Natural killer cell (primary cell): ENCODE results near the gene SLC38A2. TPM values are rescaled to one million over a fixed set of nuclear protein-coding genes. Genes with fewer than 3 reads are reported as not detected.

Experiments used
- ATAC-seq, 3 donors: fragments of 150-1000 bp in 2 of 3; fragments of 200-7000 bp in 1 of 3; cut with Tn5 transposase; 1 replicate in 1 of 3; 2 replicates in 2 of 3; pipeline ENCODE4 v1.10.0; 2021; ENCODE audit warnings: mild to moderate bottlenecking in 2 of 3, moderate library complexity in 2 of 3
- DNase-seq, 2 donors: peaks; one replicate each; pipeline versions ENCODE4 v3.0.0 to v3.0.0-alpha.2; 2013 to 2021; ENCODE audit warnings: mixed read lengths in 1 of 2
- H3K27ac ChIP-seq: one replicate; pipeline ENCODE4 v1.5.1; 2013; ENCODE audit warnings: mild to moderate bottlenecking, low read length
- H3K27me3 ChIP-seq: one replicate; pipeline ENCODE4 v1.6.1; 2013; ENCODE audit warnings: low read length; ENCODE audit not compliant: control insufficient read depth, insufficient read depth
- H3K36me3 ChIP-seq: one replicate; pipeline ENCODE4 v1.6.1; 2013; ENCODE audit warnings: low read length; ENCODE audit not compliant: control insufficient read depth, insufficient read depth
- H3K4me1 ChIP-seq: one replicate; pipeline ENCODE4 v1.6.1; 2013; ENCODE audit warnings: low read length; ENCODE audit not compliant: control insufficient read depth, insufficient read depth
- H3K4me3 ChIP-seq: one replicate; pipeline ENCODE4 v1.5.1; 2013; ENCODE audit warnings: low read length
- H3K9me3 ChIP-seq: one replicate; pipeline ENCODE4 v1.6.1; 2013; ENCODE audit warnings: low read length; ENCODE audit not compliant: control insufficient read depth, insufficient read depth
- H3K27ac Mint-ChIP-seq, 2 donors: one replicate each; pipeline ENCODE4 v1.8.0; 2022; ENCODE audit warnings: mild to moderate bottlenecking in 2 of 2, mixed read lengths in 2 of 2, moderate library complexity in 1 of 2
- H3K27me3 Mint-ChIP-seq, 2 donors: one replicate each; pipeline ENCODE4 v1.8.0; 2022; ENCODE audit warnings: low read depth in 2 of 2, mixed read lengths in 2 of 2
- H3K36me3 Mint-ChIP-seq: one replicate; pipeline ENCODE4 v1.8.0; 2022; ENCODE audit warnings: mixed read lengths
- H3K4me1 Mint-ChIP-seq, 2 donors: one replicate each; pipeline ENCODE4 v1.8.0; 2022; ENCODE audit warnings: mixed read lengths in 2 of 2
- H3K4me3 Mint-ChIP-seq: one replicate; pipeline ENCODE4 v1.8.0; 2022; ENCODE audit warnings: mild to moderate bottlenecking, moderate library complexity, mixed read lengths
- H3K9me3 Mint-ChIP-seq, 2 donors: one replicate each; pipeline ENCODE4 v1.8.0; 2022; ENCODE audit warnings: mixed read lengths in 2 of 2
- WGBS: methylation state at CpG from one replicate; pipeline ENCODE4 v1.1.7; 2013; ENCODE audit warnings: missing lambda C conversion rate; ENCODE audit not compliant: insufficient coverage; 5-methylcytosine and 5-hydroxymethylcytosine counted together
- intact Hi-C: fragments of 100-400 bp; cut with micrococcal nuclease; formaldehyde crosslinking; loops from one replicate; pipeline ENCODE4 v1.14.2; 2022
- total RNA-seq, 4 donors: library from RNA; stranded (reverse); fragments of 120-200 nt in 1 of 4; gene quantifications; one replicate each; pipeline versions ENCODE4 v1.2.3 to v1.2.4, GENCODE V29; 2013 to 2022
- TF ChIP-seq, protein P1 (sequence below): fragments of 200-600 bp; IDR thresholded peaks from one replicate; pipeline ENCODE4 v1.8.0; 2022; ENCODE audit warnings: antibody characterized with exemption

The SLC38A2 gene
- total RNA-seq, 3 donors from 2014 or later (not counting 1 experiment from before 2014, with no cell fraction given), result 131 to 241 (median 167) TPM

DNA sequence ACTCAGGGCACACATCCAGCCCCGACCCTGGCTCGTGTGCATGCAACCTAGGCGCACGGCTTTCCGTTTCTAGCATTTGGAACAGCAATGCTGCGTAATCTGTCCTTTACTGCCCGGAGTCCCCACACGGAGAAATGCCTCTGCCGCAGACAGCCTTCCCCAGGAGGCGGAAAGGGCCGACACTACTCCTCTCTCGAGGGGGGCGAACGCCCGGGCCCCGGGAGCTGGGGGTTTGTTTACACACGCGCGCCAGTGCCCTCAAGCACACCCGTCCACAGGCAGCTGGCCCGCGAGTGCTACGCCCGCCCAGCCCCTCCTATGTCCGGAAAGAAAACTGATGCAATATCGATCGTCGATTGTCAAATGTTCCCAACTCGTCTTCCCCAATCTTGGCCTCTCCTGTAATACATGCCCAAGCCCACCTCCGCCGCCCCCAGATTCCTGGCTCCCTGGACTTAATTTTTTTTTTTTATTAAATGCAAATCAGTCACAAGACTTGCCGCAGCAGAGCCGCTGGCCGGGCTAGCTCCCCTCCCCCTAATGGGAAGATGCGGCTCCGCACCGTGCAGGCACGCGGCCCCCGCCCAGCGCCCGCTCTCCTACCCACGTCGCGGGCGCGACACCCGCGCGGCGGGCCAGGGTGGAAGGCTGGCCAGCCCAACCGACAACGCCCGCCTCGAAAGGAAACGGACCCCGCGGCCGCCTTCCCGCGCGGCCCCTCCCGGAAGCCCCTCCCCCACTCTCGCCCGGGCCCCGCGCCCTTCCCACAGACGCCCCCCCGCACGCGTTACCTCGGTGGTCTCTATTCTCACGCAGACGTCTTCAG lies 642 bp downstream of the SLC38A2 start:
- intact Hi-C loops, result loop anchor here (1.0 to 10.0 kb wide), 12 partner anchors 11 to 1333 kb away; partner anchors contain the start of genes ARID2, RPAP3, SCAF11 and SLC38A1
- Mint-ChIP-seq H3K9me3 (no peaks in the 10 kb centered on the region), H3K27ac (peak overlapping the region; percentile 99), H3K4me1 (peaks cover 72 to 73% of the 10 kb centered on the region in 2 donors), H3K27me3 (no peaks in the 10 kb centered on the region), H3K4me3 (peak overlapping the region; percentile 100), H3K36me3 (peaks cover 32% of the 10 kb centered on the region)
- peak; percentile 25 to 45 (median 34) for ATAC-seq
- no peaks in the 10 kb centered on the region for H3K9me3 ChIP-seq
- DNase-seq, result peak; percentile 55 to 66
- TF ChIP-seq, protein P1, sequence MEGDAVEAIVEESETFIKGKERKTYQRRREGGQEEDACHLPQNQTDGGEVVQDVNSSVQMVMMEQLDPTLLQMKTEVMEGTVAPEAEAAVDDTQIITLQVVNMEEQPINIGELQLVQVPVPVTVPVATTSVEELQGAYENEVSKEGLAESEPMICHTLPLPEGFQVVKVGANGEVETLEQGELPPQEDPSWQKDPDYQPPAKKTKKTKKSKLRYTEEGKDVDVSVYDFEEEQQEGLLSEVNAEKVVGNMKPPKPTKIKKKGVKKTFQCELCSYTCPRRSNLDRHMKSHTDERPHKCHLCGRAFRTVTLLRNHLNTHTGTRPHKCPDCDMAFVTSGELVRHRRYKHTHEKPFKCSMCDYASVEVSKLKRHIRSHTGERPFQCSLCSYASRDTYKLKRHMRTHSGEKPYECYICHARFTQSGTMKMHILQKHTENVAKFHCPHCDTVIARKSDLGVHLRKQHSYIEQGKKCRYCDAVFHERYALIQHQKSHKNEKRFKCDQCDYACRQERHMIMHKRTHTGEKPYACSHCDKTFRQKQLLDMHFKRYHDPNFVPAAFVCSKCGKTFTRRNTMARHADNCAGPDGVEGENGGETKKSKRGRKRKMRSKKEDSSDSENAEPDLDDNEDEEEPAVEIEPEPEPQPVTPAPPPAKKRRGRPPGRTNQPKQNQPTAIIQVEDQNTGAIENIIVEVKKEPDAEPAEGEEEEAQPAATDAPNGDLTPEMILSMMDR, result no peak
- H3K4me3 ChIP-seq, result peak overlapping the region; percentile 100
- H3K36me3 ChIP-seq, result peaks cover 41% of the 10 kb centered on the region
- H3K27ac ChIP-seq, result peak overlapping the region; percentile 96
- WGBS, result under 1% methylated on average over 74 of the region's 74 CpGs
- peaks cover 29% of the 10 kb centered on the region for H3K4me1 ChIP-seq
- H3K27me3 ChIP-seq, result no peaks in the 10 kb centered on the region

DNA sequence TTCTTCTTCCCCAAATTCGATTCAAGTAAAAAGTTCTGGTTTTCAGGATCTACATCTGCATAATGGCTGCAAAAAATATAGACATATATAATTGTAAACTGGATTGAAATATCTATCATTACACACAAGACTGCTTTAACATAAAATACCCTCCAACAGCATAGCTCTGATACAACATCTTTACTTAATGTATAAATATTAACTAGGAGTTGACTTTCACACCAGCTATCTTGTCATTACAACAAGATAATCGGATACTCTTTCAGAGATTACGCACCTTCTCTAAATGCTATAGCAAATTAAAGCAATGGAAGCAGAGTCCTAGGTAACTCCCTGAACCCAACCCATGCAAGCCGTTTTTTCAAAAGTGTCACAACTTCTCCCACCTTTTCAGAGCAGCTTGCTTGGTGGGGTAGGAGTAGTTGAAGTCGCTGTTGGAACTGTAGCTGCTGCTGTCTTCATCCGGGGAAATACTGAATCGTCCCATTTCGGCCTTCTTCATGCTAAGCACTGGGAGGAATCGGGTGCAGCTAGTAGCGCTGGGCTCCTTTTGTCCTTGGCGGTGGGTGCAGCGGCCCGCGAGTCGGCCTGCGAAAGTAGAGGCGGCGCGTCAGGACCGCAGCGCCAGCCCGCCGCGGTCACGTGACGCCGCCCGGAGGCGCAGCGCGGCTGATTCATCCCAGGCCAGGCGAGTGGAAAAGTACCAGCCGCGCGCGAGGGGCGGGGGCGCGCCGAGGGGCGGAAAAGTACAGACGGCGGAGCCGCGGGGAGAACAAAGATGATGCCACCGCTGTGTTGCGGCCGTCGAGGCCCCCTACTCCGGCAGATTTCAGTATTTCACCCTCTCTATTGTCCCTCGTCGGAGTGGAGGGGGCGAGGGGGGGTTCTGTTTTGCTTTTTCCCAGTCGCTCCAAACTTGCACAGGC lies 1.5 kb downstream of the SLC38A2 start:
- peaks cover 75% of the 10 kb centered on the region in 2 donors for H3K4me1 Mint-ChIP-seq
- H3K27me3 Mint-ChIP-seq, result no peaks in the 10 kb centered on the region
- H3K4me3 ChIP-seq, result peak overlapping the region; percentile 100
- no peaks in the 10 kb centered on the region for H3K27me3 ChIP-seq
- peak overlapping the region; percentile 100 for H3K4me3 Mint-ChIP-seq
- no peaks in the 10 kb centered on the region for H3K9me3 Mint-ChIP-seq
- TF ChIP-seq, protein P1, result no peak
- H3K27ac Mint-ChIP-seq, result peak overlapping the region; percentile 99
- DNase-seq, result peak; percentile 95 to 96
- H3K4me1 ChIP-seq, result peaks cover 29% of the 10 kb centered on the region
- intact Hi-C loops, result loop anchor here (1.0 to 10.0 kb wide), 8 partner anchors 88 to 1334 kb away; partner anchors contain the start of genes ARID2, RPAP3 and SCAF11
- H3K9me3 ChIP-seq, result no peaks in the 10 kb centered on the region
- H3K36me3 ChIP-seq, result peaks cover 50% of the 10 kb centered on the region
- peak overlapping the region; percentile 96 for H3K27ac ChIP-seq
- ATAC-seq, result peak; percentile 47 to 63 (median 56)
- peaks cover 37% of the 10 kb centered on the region for H3K36me3 Mint-ChIP-seq
- WGBS, result 1% methylated on average over 48 of the region's 54 CpGs

DNA sequence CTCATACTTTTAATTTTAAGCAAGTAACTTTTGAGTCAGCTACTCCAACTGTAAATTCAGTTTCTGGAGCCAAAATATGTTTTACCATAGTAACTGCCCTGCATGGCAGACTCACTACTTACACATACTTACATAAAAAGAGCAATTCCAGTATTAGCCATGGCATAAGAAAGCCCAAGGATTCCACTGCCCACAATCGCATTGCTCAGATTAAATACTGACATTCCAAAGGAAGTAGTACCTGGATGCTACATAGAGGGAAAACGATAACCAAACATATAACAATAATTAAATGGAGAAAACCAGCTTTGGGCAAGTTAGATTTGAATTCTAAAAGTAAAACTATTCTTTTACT lies 2.2 kb downstream of the SLC38A2 start:
- Mint-ChIP-seq H3K36me3 (peaks cover 44% of the 10 kb centered on the region), H3K27ac (peak overlapping the region; percentile 99), H3K4me1 (peaks cover 80 to 81% of the 10 kb centered on the region in 2 donors), H3K9me3 (no peaks in the 10 kb centered on the region), H3K4me3 (peak overlapping the region; percentile 100), H3K27me3 (no peaks in the 10 kb centered on the region)
- Histone ChIP-seq H3K4me3 (peak overlapping the region; percentile 100), H3K27me3 (no peaks in the 10 kb centered on the region), H3K36me3 (peaks cover 57% of the 10 kb centered on the region), H3K27ac (peak overlapping the region; percentile 23), H3K4me1 (peaks cover 29% of the 10 kb centered on the region), H3K9me3 (no peaks in the 10 kb centered on the region)
- DNase-seq, result no peak
- no CpG with 5 or more reads among the region's 2 CpGs for WGBS
- TF ChIP-seq, protein P1, result no peak
- intact Hi-C loops, result loop anchor here (2.0 to 10.0 kb wide), 6 partner anchors 88 to 1334 kb away; partner anchors contain the start of genes ARID2 and RPAP3
- no peak for ATAC-seq
